Stomach smooth muscle (tissue), 2 donors: ENCODE results near the gene DNAH2.

Experiments
- H3K27ac ChIP-seq: one replicate; pipeline ENCODE4 v1.7.0; 2013; ENCODE audit warnings: mild to moderate bottlenecking, low read length, inconsistent platforms
- H3K27me3 ChIP-seq, 2 donors: one replicate each; pipeline ENCODE4 v1.7.0; 2013; ENCODE audit warnings: low read length in 2 of 2; ENCODE audit not compliant: insufficient read depth in 2 of 2, control insufficient read depth in 1 of 2
- H3K36me3 ChIP-seq, 2 donors: one replicate each; pipeline ENCODE4 v1.7.0; 2013; ENCODE audit warnings: low read length in 2 of 2; ENCODE audit not compliant: control insufficient read depth in 2 of 2, insufficient read depth in 2 of 2
- H3K4me1 ChIP-seq: one replicate; pipeline ENCODE4 v1.7.0; 2013; ENCODE audit warnings: low read length; ENCODE audit not compliant: control insufficient read depth, insufficient read depth
- H3K4me3 ChIP-seq, 2 donors: one replicate each; pipeline ENCODE4 v1.7.0; 2013; ENCODE audit warnings: low read length in 2 of 2
- H3K9ac ChIP-seq, 2 donors: one replicate each; pipeline ENCODE4 v1.7.0; 2013; ENCODE audit warnings: low read length in 2 of 2, mild to moderate bottlenecking in 1 of 2
- H3K9me3 ChIP-seq, 2 donors: one replicate each; pipeline ENCODE4 v1.7.0; 2013; ENCODE audit warnings: low read length in 2 of 2; ENCODE audit not compliant: control insufficient read depth in 2 of 2
- donor health status: healthy.
- donor health status: Pancreatic carcinoma.

Gene DNAH2

GRCh38 chr17:7781429-7781828, 63.9 kb downstream of the DNAH2 start:
- no peak overlapping the region for H3K27ac ChIP-seq
- H3K9me3 ChIP-seq = no peaks in the 10 kb centered on the region
- H3K4me3 ChIP-seq = no peak overlapping the region
- H3K9ac ChIP-seq = no peak overlapping the region
- H3K27me3 ChIP-seq = peaks cover 3 to 10% of the 10 kb centered on the region in 2 donors
- no peaks in the 10 kb centered on the region for H3K4me1 ChIP-seq
- H3K36me3 ChIP-seq = no peaks in the 10 kb centered on the region

GRCh38 chr17:7782240-7782639, 64.7 kb downstream of the DNAH2 start:
- Histone ChIP-seq H3K4me3 (no peak overlapping the region), H3K4me1 (no peaks in the 10 kb centered on the region), H3K27ac (no peak overlapping the region), H3K9me3 (no peaks in the 10 kb centered on the region), H3K36me3 (no peaks in the 10 kb centered on the region), H3K27me3 (peaks cover 0 to 8% of the 10 kb centered on the region in 2 donors), H3K9ac (no peak overlapping the region)

- Histone ChIP-seq H3K9me3 (no peaks in the 10 kb centered on the region), H3K36me3 (no peaks in the 10 kb centered on the region), H3K4me3 (no peak overlapping the region), H3K27ac (no peak overlapping the region), H3K9ac (no peak overlapping the region), H3K4me1 (no peaks in the 10 kb centered on the region), H3K27me3 (peaks cover 0 to 2% of the 10 kb centered on the region in 2 donors)
Observed at GRCh38 chr17:7786866-7787265, 69.3 kb downstream of the DNAH2 start.

GRCh38 chr17:7789131-7789530, 71.6 kb downstream of the DNAH2 start:
- H3K4me3 ChIP-seq = no peak overlapping the region
- no peaks in the 10 kb centered on the region for H3K36me3 ChIP-seq
- no peak overlapping the region for H3K9ac ChIP-seq
- H3K9me3 ChIP-seq = no peaks in the 10 kb centered on the region
- no peak overlapping the region for H3K27ac ChIP-seq
- no peaks in the 10 kb centered on the region for H3K4me1 ChIP-seq
- peaks cover 0 to 2% of the 10 kb centered on the region in 2 donors for H3K27me3 ChIP-seq

GRCh38 chr17:7790150-7790549, 72.6 kb downstream of the DNAH2 start:
- peaks cover 0 to 2% of the 10 kb centered on the region in 2 donors for H3K27me3 ChIP-seq
- no peak overlapping the region for H3K9ac ChIP-seq
- H3K9me3 ChIP-seq = no peaks in the 10 kb centered on the region
- H3K4me1 ChIP-seq = no peaks in the 10 kb centered on the region
- no peak overlapping the region for H3K27ac ChIP-seq
- no peaks in the 10 kb centered on the region for H3K36me3 ChIP-seq
- no peak overlapping the region for H3K4me3 ChIP-seq

- Histone ChIP-seq H3K36me3 (no peaks in the 10 kb centered on the region), H3K9ac (no peak overlapping the region), H3K4me1 (no peaks in the 10 kb centered on the region), H3K27ac (no peak overlapping the region), H3K4me3 (no peak overlapping the region), H3K27me3 (peaks cover 0 to 5% of the 10 kb centered on the region in 2 donors), H3K9me3 (no peaks in the 10 kb centered on the region)
Observed at GRCh38 chr17:7792611-7793010, 75.1 kb downstream of the DNAH2 start.

GRCh38 chr17:7794075-7794663, 76.6 kb downstream of the DNAH2 start:
- Histone ChIP-seq H3K27ac (no peak overlapping the region), H3K27me3 (peaks cover 0 to 6% of the 10 kb centered on the region in 2 donors), H3K4me1 (no peaks in the 10 kb centered on the region), H3K36me3 (no peaks in the 10 kb centered on the region), H3K9ac (no peak overlapping the region), H3K4me3 (no peak overlapping the region), H3K9me3 (no peaks in the 10 kb centered on the region)

GRCh38 chr17:7797976-7798375, 80.4 kb downstream of the DNAH2 start:
- H3K27me3 ChIP-seq = peaks cover 0 to 6% of the 10 kb centered on the region in 2 donors
- H3K4me1 ChIP-seq = no peaks in the 10 kb centered on the region
- no peak overlapping the region for H3K27ac ChIP-seq
- no peaks in the 10 kb centered on the region for H3K9me3 ChIP-seq
- no peaks in the 10 kb centered on the region for H3K36me3 ChIP-seq
- H3K9ac ChIP-seq = no peak overlapping the region
- no peak overlapping the region for H3K4me3 ChIP-seq

GRCh38 chr17:7798839-7799238, 81.3 kb downstream of the DNAH2 start:
- no peak overlapping the region for H3K9ac ChIP-seq
- H3K4me1 ChIP-seq = no peaks in the 10 kb centered on the region
- H3K27ac ChIP-seq = no peak overlapping the region
- H3K27me3 ChIP-seq = peaks cover 0 to 6% of the 10 kb centered on the region in 2 donors
- no peaks in the 10 kb centered on the region for H3K9me3 ChIP-seq
- H3K4me3 ChIP-seq = no peak overlapping the region
- H3K36me3 ChIP-seq = no peaks in the 10 kb centered on the region

GRCh38 chr17:7803981-7804380, 86.4 kb downstream of the DNAH2 start:
- H3K27ac ChIP-seq = no peak overlapping the region
- no peaks in the 10 kb centered on the region for H3K36me3 ChIP-seq
- no peaks in the 10 kb centered on the region for H3K9me3 ChIP-seq
- no peak overlapping the region for H3K4me3 ChIP-seq
- H3K4me1 ChIP-seq = no peaks in the 10 kb centered on the region
- H3K27me3 ChIP-seq = peaks cover 0 to 4% of the 10 kb centered on the region in 2 donors
- H3K9ac ChIP-seq = no peak overlapping the region

- H3K27me3 ChIP-seq = peaks cover 5 to 10% of the 10 kb centered on the region in 2 donors
- no peak overlapping the region for H3K27ac ChIP-seq
Observed at GRCh38 chr17:7806587-7806986, 89.0 kb downstream of the DNAH2 start.

More at GRCh38 chr17:7806587-7806986, 89.0 kb downstream of the DNAH2 start:
- no peak overlapping the region for H3K9ac ChIP-seq
- no peaks in the 10 kb centered on the region for H3K36me3 ChIP-seq
- no peaks in the 10 kb centered on the region for H3K9me3 ChIP-seq
- H3K4me1 ChIP-seq = no peaks in the 10 kb centered on the region
- no peak overlapping the region for H3K4me3 ChIP-seq
